Choroid plexus epithelial cell (primary cell): ENCODE data around the gene COL4A4.

Source experiments
- DNase-seq: peaks from one replicate; pipeline ENCODE4 v3.0.0-alpha.2; 2010; ENCODE audit warnings: low read depth
- H3K4me3 ChIP-seq: 2 replicates; pipeline ENCODE4 v1.5.1; 2011; ENCODE audit warnings: low read depth, mild to moderate bottlenecking, control low read depth, low read length, moderate library complexity
- CTCF ChIP-seq: conservative IDR thresholded peaks from 2 replicates; pipeline ENCODE4 v1.5.1; 2011; ENCODE audit warnings: low read depth, mild to moderate bottlenecking, control low read depth, inconsistent platforms, low read length, moderate library complexity

COL4A4 gene

GRCh38 chr2:227117852-227118251 is 46.2 kb downstream of the COL4A4 start:
- no peak for DNase-seq
- no peak for TF ChIP-seq CTCF
- no peak overlapping the region for H3K4me3 ChIP-seq

GRCh38 chr2:227117027-227117426 is 47.0 kb downstream of the COL4A4 start:
- no peak for DNase-seq
- no peak overlapping the region for H3K4me3 ChIP-seq
- no peak for TF ChIP-seq CTCF

GRCh38 chr2:227115761-227116160 is 48.2 kb downstream of the COL4A4 start:
- no peak overlapping the region for H3K4me3 ChIP-seq
- peak; percentile 44 for DNase-seq
- TF ChIP-seq CTCF = no peak

- H3K4me3 ChIP-seq = no peak overlapping the region
- DNase-seq = peak; percentile 87
- TF ChIP-seq CTCF = peak; percentile 97
Observed at GRCh38 chr2:227106845-227107759, 56.9 kb downstream of the COL4A4 start.

- no peak for TF ChIP-seq CTCF
- no peak overlapping the region for H3K4me3 ChIP-seq
Observed at GRCh38 chr2:227103583-227103982, 60.4 kb downstream of the COL4A4 start.

GRCh38 chr2:227099340-227099739 is 64.7 kb downstream of the COL4A4 start:
- DNase-seq = no peak
- H3K4me3 ChIP-seq = no peak overlapping the region
- no peak for TF ChIP-seq CTCF

More at GRCh38 chr2:227103583-227103982, 60.4 kb downstream of the COL4A4 start:
- DNase-seq = no peak

- no peak overlapping the region for H3K4me3 ChIP-seq
- no peak for TF ChIP-seq CTCF
- no peak for DNase-seq
Observed at GRCh38 chr2:227098162-227098515, 65.9 kb downstream of the COL4A4 start.
